GM12873 (cell line): ENCODE data around the gene RAB44.

ENCODE experiments used
- TF ChIP-seq, protein P1 (sequence below): IDR thresholded peaks from 2 replicates; pipeline ENCODE4 v1.5.1; 2012; ENCODE audit warnings: low read depth, mild to moderate bottlenecking, moderate library complexity, low read length, control low read depth; ENCODE audit not compliant: insufficient read depth; ENCODE audit errors: missing control alignments

Gene RAB44

DNA sequence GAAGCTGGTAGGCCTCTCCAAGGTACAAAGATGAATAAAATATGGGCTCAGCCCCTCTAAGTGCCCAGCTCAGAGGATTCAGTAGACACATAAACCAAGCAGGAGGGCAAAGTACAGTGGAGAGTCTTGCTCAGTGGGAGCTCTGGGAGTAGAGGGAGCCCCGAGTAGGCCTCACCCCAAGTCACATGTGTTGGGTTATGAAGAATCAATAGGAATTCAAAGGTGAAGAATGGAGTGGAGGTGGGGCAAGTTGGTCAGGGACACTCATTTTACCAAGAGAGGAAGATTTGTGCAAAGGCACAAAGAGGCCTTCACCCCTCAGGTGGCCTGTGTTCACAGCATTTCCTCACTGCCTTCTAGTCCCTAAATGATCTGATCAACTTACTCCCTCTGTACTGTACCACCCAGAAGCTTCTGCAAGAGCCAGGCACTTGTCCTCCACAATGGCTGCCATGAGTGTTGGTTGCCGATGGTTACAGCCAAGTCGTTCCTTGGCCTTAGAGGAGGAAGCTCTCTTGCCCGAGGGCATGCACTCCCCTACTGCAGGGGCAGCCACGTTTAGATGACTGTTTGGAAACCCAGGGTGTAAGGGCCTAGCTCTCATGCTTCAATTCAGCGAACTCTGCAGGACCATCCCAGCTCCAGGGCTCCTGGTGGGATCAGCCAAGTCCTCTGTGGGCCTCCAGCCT lies 25.8 kb upstream of the RAB44 start:
- TF ChIP-seq, protein P1, sequence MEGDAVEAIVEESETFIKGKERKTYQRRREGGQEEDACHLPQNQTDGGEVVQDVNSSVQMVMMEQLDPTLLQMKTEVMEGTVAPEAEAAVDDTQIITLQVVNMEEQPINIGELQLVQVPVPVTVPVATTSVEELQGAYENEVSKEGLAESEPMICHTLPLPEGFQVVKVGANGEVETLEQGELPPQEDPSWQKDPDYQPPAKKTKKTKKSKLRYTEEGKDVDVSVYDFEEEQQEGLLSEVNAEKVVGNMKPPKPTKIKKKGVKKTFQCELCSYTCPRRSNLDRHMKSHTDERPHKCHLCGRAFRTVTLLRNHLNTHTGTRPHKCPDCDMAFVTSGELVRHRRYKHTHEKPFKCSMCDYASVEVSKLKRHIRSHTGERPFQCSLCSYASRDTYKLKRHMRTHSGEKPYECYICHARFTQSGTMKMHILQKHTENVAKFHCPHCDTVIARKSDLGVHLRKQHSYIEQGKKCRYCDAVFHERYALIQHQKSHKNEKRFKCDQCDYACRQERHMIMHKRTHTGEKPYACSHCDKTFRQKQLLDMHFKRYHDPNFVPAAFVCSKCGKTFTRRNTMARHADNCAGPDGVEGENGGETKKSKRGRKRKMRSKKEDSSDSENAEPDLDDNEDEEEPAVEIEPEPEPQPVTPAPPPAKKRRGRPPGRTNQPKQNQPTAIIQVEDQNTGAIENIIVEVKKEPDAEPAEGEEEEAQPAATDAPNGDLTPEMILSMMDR = no peak

DNA sequence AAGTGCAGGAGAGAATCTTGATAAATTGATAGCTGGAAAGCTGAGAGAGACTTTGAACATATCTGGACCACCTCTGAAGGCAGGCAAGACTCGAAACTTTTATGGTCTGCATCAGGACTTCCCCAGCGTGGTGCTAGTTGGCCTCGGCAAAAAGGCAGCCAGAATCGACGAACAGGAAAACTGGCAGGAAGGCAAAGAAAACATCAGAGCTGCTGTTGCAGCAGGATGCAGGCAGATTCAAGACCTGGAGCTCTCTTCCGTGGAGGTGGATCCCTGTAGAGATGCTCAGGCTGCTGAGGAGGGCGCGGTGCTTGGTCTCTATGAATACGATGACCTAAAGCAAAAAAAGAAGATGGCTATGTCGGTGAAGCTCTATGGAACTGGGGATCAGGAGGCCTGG lies 23.7 kb upstream of the RAB44 start:
- TF ChIP-seq, protein P1 = no peak

DNA sequence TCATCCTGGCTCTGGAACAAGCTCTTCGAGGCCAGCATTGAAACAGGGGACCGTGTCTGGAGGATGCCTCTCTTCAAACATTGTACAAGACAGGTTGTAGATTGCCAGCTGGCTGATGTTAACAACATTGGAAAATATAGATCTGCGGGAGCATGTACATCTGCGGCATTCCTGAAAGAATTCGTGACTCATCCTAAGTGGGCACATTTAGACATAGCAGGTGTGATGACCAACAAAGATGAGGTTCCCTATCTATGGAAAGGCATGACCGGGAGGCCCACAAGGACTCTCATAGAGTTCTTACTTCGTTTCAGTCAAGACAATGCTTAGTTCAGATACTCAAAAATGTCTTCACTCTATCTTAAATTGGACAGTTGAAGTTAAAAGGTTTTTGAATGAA lies 22.7 kb upstream of the RAB44 start:
- TF ChIP-seq, protein P1 = no peak

DNA sequence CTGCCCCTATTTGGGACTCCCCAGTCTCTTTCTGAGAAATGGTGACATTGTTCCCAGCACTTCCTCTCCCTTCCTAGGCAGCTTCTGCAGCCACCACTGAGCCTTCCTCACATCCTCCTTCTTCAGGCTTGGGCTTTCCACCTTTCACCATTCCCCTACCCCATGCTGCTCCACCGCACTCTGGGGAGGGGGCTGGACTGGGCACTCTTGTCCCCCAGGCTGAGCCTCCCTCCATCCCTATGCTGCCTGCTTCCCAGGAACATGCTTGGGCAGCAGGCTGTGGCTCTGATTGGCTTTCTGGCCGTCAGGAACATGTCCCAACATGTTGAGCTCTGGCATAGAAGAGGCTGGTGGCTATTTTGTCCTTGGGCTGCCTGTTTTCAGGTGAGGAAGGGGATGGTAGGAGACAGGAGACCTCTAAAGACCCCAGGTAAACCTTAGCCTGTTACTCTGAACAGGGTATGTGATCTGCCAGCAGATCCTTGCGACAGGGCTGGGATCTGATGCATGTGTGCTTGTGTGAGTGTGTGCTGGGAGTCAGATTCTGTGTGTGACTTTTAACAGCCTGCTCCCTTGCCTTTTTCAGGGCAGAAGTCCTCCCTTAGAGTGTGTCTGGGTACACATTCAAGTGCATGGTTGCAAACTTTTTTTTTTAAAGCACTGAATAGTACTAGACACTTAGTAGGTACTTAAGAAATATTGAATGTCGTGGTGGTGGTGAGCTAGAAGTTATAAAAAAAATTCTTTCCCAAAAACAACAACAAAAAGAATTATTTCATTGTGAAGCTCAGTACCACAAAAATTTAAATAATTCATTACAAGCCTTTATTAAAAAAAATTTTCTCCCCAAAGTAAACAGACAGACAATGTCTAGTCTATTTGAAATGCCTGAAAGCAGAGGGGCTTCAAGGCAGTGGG lies 21.2 kb upstream of the RAB44 start:
- TF ChIP-seq, protein P1 = no peak

DNA sequence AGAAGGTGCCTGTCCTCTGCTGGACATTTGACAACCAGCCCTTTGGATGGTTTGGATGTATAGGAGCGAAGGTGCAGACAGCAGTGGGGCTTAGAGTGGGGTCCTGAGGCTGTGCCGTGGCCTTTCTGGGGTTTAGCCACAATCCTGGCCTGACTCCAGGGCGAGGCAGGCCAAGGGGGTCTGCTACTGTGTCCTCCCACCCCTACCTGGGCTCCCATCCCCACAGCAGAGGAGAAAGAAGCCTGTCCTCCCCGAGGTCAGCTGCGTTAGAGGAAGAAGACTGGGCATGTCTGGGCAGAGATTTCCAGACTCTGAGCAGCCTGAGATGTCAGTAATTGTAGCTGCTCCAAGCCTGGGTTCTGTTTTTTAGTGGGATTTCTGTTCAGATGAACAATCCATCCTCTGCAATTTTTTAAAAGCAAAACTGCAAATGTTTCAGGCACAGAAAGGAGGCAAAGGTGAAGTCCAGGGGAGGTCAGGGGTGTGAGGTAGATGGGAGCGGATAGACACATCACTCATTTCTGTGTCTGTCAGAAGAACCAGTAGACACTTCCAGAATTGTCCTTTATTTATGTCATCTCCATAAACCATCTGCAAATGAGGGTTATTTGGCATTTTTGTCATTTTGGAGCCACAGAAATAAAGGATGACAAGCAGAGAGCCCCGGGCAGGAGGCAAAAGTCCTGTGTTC lies 20.4 kb upstream of the RAB44 start:
- TF ChIP-seq, protein P1 = no peak

DNA sequence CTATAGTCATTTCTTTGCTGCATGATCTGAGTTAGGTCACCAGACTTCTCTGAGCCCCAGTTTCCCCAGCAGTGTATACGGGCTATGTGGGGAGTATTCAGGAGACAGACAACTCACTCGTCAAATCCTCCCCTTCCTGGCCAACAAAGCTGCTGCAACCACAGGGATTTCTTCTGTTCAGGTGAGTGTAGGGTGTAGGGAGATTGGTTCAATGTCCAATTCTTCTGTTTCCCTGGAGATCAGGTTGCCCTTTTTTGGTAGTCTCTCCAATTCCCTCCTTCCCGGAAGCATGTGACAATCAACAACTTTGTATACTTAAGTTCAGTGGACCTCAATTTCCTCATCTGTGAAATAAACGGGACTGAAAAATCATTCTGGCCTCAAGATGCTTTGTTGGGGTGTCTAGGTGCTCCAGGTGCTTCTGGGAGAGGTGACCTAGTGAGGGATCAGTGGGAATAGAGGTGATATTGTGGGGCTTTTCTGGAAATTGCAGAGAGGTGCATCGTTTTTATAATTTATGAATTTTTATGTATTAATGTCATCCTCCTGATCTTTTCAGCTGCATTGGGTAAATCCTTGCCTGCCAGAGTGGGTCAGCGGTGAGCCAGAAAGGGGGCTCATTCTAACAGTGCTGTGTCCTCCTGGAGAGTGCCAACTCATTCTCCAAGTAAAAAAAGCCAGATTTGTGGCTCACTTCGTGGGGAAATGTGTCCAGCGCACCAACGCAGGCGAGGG lies 19.7 kb upstream of the RAB44 start:
- TF ChIP-seq, protein P1 = no peak
